Hypothalamus (tissue), 51 donors: ENCODE measurements around the gene HES4.

Experiments used
- DNase-seq, 51 donors: peaks; one replicate each; lab custom pipeline; 2025; lab: John Stamatoyannopoulos, UW

The HES4 gene

DNA sequence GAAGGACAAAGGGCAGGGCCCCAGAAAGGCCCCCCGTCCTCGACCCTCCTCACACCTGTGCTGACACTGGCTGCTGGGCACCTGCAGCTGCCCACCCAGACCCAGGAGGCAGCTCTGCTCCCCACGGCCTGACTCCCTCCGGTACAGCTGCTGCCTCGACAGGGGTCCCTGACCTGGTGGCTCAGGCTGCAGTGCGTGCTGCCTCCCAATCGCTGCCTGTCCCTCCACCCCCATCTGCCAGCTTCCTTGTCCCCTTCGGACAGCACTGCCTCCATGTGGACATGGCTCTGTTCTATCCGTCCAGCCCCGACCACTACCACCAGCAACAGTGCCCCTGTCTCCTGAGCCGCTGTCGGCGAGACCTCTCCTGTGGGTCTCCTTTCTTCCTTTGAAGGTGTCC is 45.0 kb downstream of the HES4 start:
- DNase-seq: no peak

DNA sequence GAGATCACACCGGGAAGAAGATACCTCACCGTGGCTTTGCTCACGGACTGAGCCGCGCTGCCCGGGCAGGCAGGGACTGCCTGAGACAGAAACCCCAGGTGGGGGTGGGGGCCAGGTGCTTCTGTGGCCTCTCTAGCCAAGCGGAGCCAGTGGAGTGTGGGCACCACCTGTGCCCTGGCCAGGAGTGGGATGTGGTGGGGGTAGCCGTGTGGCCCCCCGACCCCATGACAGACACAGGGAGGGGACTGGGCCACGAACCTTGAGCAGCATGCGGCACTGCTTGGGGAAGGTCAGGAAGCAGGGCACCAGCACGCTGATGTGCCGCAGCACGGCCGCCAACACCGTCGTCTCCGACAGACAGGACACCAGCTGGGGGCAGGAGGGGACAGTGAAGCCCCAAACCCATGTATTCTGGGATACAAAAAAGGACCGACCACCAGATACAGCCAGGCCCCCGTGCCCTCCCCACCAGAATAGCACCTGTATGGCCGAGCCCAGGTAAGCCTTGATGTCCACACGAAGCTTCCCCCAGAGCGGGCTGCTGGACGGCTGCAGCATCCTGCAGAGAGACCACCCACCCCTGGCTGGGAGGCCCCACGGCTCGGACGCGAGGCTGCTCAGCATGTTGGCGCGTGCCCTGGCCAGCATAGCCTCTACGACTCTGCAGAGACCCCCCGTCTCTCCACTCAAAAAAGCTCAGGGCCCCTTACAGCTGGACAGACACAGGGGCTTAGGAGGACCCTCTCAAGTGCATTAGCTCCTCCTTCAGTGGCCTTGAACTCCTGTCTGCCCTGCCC is 46.2 kb downstream of the HES4 start:
- no peak for DNase-seq

DNA sequence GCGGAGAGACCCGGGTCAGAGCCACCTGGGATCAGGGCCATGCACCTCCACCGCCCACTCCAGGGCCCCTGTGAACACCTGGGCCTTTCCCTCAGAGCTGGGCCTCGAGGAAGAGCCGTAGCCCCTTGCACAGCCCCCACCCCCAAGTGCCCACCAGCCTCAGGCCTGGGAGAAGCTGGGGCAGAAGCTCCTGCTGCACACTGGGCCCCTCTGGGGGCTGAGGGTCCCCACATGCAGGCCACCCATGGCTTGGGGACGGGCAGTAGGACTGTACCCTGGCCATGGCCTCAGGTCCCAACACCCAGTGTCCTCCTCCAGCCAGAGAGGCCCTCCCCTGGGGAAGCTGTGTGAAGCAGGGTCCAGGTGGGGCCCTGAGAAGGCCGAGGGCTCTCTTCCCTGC is 47.3 kb downstream of the HES4 start:
- no peak for DNase-seq

DNA sequence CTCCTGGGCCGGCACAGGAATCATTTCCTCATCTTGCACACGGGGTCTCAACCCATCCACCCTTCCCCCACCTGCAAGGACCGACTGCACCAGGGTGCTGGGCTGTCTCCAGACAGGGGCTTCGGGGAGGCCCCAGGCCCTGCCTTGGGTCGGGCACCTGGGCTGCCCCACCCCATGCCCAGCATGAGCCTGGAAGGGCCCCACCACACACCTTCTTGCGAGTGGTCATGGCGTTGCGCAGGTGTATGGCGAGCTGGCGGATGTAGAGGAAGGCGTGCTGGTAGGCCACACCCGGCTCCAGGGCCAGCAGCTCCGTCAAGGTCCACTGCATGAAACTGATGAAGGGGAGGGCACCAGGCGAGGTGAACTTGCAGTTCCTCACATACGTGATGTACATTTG is 47.7 kb downstream of the HES4 start:
- no peak for DNase-seq

DNA sequence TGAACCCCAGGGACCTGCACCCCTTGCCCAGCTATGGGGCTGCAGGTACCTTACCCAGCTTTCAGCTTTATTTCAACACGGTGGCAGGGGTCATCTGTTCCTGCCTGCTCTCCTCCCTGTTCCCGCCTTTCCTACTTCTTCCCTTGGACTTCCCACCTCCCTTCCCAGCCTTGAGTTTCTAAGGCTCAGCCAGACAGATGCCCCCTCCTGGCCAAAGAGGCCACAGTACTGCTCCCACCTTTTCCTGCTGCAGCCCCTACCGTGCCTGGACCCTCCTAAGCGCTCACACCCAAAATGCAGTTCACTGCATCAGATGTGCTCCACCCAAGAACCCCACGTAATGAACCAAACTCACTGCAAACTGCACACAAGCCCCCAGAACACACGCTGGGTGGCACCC is 48.5 kb downstream of the HES4 start:
- no peak for DNase-seq

DNA sequence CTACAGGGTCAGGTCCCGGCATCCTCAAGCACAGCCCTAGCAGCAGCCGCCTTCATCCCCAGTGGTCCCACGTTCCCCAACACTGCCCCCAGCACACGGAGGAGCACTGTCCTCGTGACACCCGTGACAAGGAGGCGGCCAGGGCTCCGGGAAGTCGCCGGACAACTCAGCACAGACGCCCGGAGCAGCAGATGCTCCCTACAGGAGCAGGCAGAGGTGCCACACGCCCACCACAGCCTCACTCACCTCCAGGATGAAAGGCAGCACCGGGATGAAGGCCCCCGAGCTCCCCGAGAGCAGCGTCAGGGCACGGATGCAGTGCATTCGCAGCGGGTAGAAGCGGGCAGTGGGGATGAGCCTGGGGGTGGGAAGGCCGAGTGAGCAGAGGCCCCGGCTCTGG is 49.0 kb downstream of the HES4 start:
- no peak for DNase-seq

DNA sequence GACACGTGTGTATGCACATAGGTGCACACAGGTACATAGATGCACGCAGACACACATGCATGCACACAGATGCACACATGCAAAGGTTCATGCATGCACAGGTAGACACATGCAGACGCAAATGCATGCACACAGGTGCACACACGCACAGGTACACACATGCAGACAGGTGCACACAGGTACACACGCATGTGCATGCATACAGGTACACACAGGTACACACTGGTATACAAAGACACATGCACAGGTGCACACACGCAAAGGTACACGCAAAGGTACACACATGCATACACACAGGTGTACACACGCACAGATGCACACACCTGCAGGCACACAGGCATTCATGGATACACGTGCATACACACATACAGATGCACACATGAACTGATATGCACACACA is 49.6 kb downstream of the HES4 start:
- DNase-seq: no peak
